H1 (cell line): ENCODE measurements around the gene ARHGEF5. TPM values are rescaled to one million over a fixed set of nuclear protein-coding genes. Genes with fewer than 3 reads are reported as not detected.
"Not testable (repeated sequence)": the region's sequence is repeated elsewhere in the genome, so short reads cannot be mapped to it uniquely, and the experiment has no call there.

Experiments used
- CTCF ChIA-PET: fragments of 300-600 bp; sonication (Branson Sonifier 250); formaldehyde crosslinking; loops from one replicate; lab custom pipeline; 2021; ENCODE audit not compliant: partially characterized antibody; lab: Charles Lee
- POLR2A ChIA-PET: fragments of 300-600 bp; sonication (Branson Sonifier 250); formaldehyde crosslinking; loops from one replicate; lab custom pipeline; 2021; ENCODE audit warnings: inconsistent platforms; ENCODE audit not compliant: partially characterized antibody; lab: Charles Lee
- DNase-seq, 2 experiments: peaks; one replicate each; pipeline versions ENCODE4 v3.0.0 to v3.0.0-alpha.2; 2010 to 2022; ENCODE audit warnings: low spot score in 2 of 2, low read depth in 1 of 2, mixed read lengths in 1 of 2
- FAIRE-seq: peaks from 2 replicates; lab custom pipeline; 2011; peaks lifted over from hg19 to GRCh38; lab: Jason Lieb, UNC
- H2AFZ ChIP-seq: 2 replicates; pipeline ENCODE4 v1.8.1; 2012; ENCODE audit warnings: low read length, inconsistent platforms
- H2AK5ac ChIP-seq: 2 replicates; pipeline ENCODE4 v1.6.1; 2013; ENCODE audit warnings: low read depth, low read length
- H2BK120ac ChIP-seq: replicated peaks from 2 replicates; pipeline ENCODE3; 2013; ENCODE audit warnings: low read depth, low read length, inconsistent platforms
- H2BK12ac ChIP-seq: 2 replicates; pipeline ENCODE4 v1.6.1; 2013; ENCODE audit warnings: low read depth, low read length
- H2BK15ac ChIP-seq: 2 replicates; pipeline ENCODE4 v1.6.1; 2013; ENCODE audit warnings: low read length
- H2BK20ac ChIP-seq: 2 replicates; pipeline ENCODE4 v1.6.1; 2013; ENCODE audit warnings: low read length
- H2BK5ac ChIP-seq: 2 replicates; pipeline ENCODE4 v1.6.1; 2013; ENCODE audit warnings: low read depth, low read length
- H3K14ac ChIP-seq: 2 replicates; pipeline ENCODE4 v1.6.1; 2013; ENCODE audit warnings: inconsistent platforms; ENCODE audit not compliant: insufficient read length
- H3K18ac ChIP-seq: 2 replicates; pipeline ENCODE4 v1.6.1; 2013; ENCODE audit warnings: low read length; ENCODE audit errors: extremely low read depth
- H3K23ac ChIP-seq: 2 replicates; pipeline ENCODE4 v1.6.1; 2013; ENCODE audit warnings: inconsistent platforms; ENCODE audit not compliant: insufficient read length
- H3K23me2 ChIP-seq: 2 replicates; pipeline ENCODE4 v1.6.1; 2013; ENCODE audit warnings: low read depth, low read length
- H3K27ac ChIP-seq: 2 replicates; pipeline ENCODE4 v1.6.1; 2011; ENCODE audit warnings: low read depth, low read length, inconsistent platforms
- H3K27me3 ChIP-seq, 4 experiments: replicated peaks in 1 of 4; 1 replicate in 1 of 4; 2 replicates in 3 of 4; pipeline versions ENCODE4 v1.6.1 to v1.8.1; 2011 to 2013; ENCODE audit warnings: low read length in 3 of 4, mild to moderate bottlenecking in 3 of 4, inconsistent platforms in 2 of 4, mixed read lengths in 2 of 4, moderate library complexity in 1 of 4; ENCODE audit not compliant: control insufficient read depth in 3 of 4, insufficient read depth in 3 of 4; ENCODE audit errors: extremely low read depth in 1 of 4
- H3K36me3 ChIP-seq, 4 experiments: 2 replicates each; pipeline versions ENCODE4 v1.6.1 to v1.8.1; 2011 to 2013; ENCODE audit warnings: mild to moderate bottlenecking in 4 of 4, low read length in 3 of 4, moderate library complexity in 2 of 4, control low read depth in 1 of 4, inconsistent platforms in 1 of 4; ENCODE audit not compliant: insufficient read depth in 4 of 4, control insufficient read depth in 2 of 4
- H3K4ac ChIP-seq: replicated peaks from 2 replicates; pipeline ENCODE3; 2013; ENCODE audit warnings: low read length, low read depth, mixed read lengths, inconsistent platforms; ENCODE audit not compliant: insufficient read length
- H3K4me1 ChIP-seq, 4 experiments: replicated peaks in 1 of 4; 1 replicate in 1 of 4; 2 replicates in 3 of 4; pipeline versions ENCODE4 v1.6.1 to v1.8.1; 2011 to 2013; ENCODE audit warnings: low read length in 3 of 4, inconsistent platforms in 2 of 4, mixed read lengths in 1 of 4; ENCODE audit not compliant: insufficient read depth in 4 of 4, control insufficient read depth in 3 of 4
- H3K4me2 ChIP-seq, 2 experiments: 2 replicates each; pipeline versions ENCODE4 v1.6.1 to v1.8.1; 2011 to 2013; ENCODE audit warnings: low read depth in 2 of 2, low read length in 2 of 2, control low read depth in 1 of 2, inconsistent platforms in 1 of 2, mild to moderate bottlenecking in 1 of 2; ENCODE audit not compliant: insufficient read depth in 1 of 2
- H3K4me3 ChIP-seq, 4 experiments: fragments of 200-600, 300-600 bp in 1 of 4; sonication (generic), shearing (Covaris generic), sonication (Bioruptor Twin) in 1 of 4; 2 replicates each; pipeline versions ENCODE4 v1.5.1 to v1.8.1; 2011 to 2016; ENCODE audit warnings: low read length in 4 of 4, low read depth in 3 of 4, control low read depth in 2 of 4, inconsistent platforms in 2 of 4, mild to moderate bottlenecking in 2 of 4, mixed read lengths in 1 of 4, moderate library complexity in 1 of 4; ENCODE audit not compliant: insufficient read depth in 2 of 4; ENCODE audit errors: extremely low read depth in 1 of 4
- H3K56ac ChIP-seq: replicated peaks from 2 replicates; pipeline ENCODE3; 2013; ENCODE audit warnings: low read depth, mild to moderate bottlenecking, mixed read lengths, low read length, inconsistent platforms; ENCODE audit not compliant: insufficient read length
- H3K79me1 ChIP-seq: 2 replicates; pipeline ENCODE4 v1.6.1; 2013; ENCODE audit warnings: low read depth, low read length, control low read depth
- H3K79me2 ChIP-seq, 2 experiments: 2 replicates each; pipeline versions ENCODE4 v1.6.1 to v1.8.1; 2012 to 2013; ENCODE audit warnings: low read length in 2 of 2, mild to moderate bottlenecking in 2 of 2, inconsistent platforms in 1 of 2; ENCODE audit not compliant: insufficient read depth in 2 of 2, control insufficient read depth in 1 of 2
- H3K9ac ChIP-seq, 4 experiments: replicated peaks in 1 of 4; 1 replicate in 1 of 4; 2 replicates in 3 of 4; pipeline versions ENCODE4 v1.6.1 to v1.8.1; 2011 to 2013; ENCODE audit warnings: low read depth in 3 of 4, low read length in 3 of 4, control low read depth in 2 of 4, mild to moderate bottlenecking in 2 of 4, moderate library complexity in 2 of 4, inconsistent platforms in 1 of 4; ENCODE audit errors: extremely low read depth in 1 of 4
- H3K9me3 ChIP-seq, 2 experiments: 2 replicates each; pipeline versions ENCODE4 v1.6.1 to v1.8.1; 2012 to 2013; ENCODE audit warnings: mild to moderate bottlenecking in 2 of 2, moderate library complexity in 2 of 2, control low read depth in 1 of 2, inconsistent platforms in 1 of 2, low read depth in 1 of 2, low read length in 1 of 2, mixed read lengths in 1 of 2; ENCODE audit not compliant: insufficient read depth in 2 of 2
- H4K20me1 ChIP-seq, 2 experiments: replicated peaks in 1 of 2; 2 replicates each; pipeline versions ENCODE3 to v1.8.1; 2011 to 2013; ENCODE audit warnings: inconsistent platforms in 2 of 2, low read length in 2 of 2, mild to moderate bottlenecking in 1 of 2; ENCODE audit not compliant: insufficient read depth in 2 of 2, control insufficient read depth in 1 of 2
- H4K5ac ChIP-seq: 2 replicates; pipeline ENCODE4 v1.6.1; 2013; ENCODE audit warnings: low read length, low read depth, mixed read lengths, inconsistent platforms; ENCODE audit not compliant: insufficient read length
- H4K8ac ChIP-seq: 2 replicates; pipeline ENCODE4 v1.8.0; 2013; ENCODE audit warnings: mild to moderate bottlenecking, moderate library complexity, low read length, inconsistent platforms; ENCODE audit not compliant: insufficient read depth; ENCODE audit errors: extremely low read depth
- H4K91ac ChIP-seq: replicated peaks from 2 replicates; pipeline ENCODE3; 2013; ENCODE audit warnings: low read length, mixed read lengths, inconsistent platforms; ENCODE audit not compliant: insufficient read length
- WGBS, 2 experiments: shearing (Covaris generic) in 1 of 2; methylation state at CpG; one replicate each; pipeline versions ENCODE4 v1.1.6 to v1.1.7; 2013 to 2015; ENCODE audit warnings: low lambda C conversion rate in 2 of 2, mixed read lengths in 2 of 2, inconsistent platforms in 1 of 2, low coverage in 1 of 2, missing lambda C conversion rate in 1 of 2; ENCODE audit not compliant: insufficient replicate concordance in 2 of 2, insufficient coverage in 1 of 2, insufficient read length in 1 of 2; ENCODE audit errors: extremely low coverage in 1 of 2, missing lambda C conversion rate in 1 of 2; 5-methylcytosine and 5-hydroxymethylcytosine counted together
- polyA plus RNA-seq, 7 experiments: library from polyadenylated mRNA; depleted of rRNA in 3 of 7; stranded (reverse) in 5 of 7; unstranded in 2 of 7; fragments of >200 nt in 5 of 7; fragments of 200-250 nt in 2 of 7; gene quantifications; 1 replicate in 5 of 7; 2 replicates in 1 of 7; 4 replicates in 1 of 7; pipeline versions ENCODE4 v1.2.1 to v1.2.3, GENCODE V29; 2011 to 2013; ENCODE audit warnings: missing spikeins in 2 of 7, mixed read lengths in 2 of 7
- total RNA-seq: library from RNA; stranded (reverse); fragmentation: NEBNext Ultra II Directional; extraction: Animal tissue kit (Norgen Biotek cat#: 25700); gene quantifications from 2 replicates; pipeline ENCODE4 v1.2.1, GENCODE V29; 2021

The ARHGEF5 gene
- total and polyA plus RNA-seq, 2 of the 8 experiments (the other 6 are each of a cell fraction or from before 2014, with no cell fraction given): 12.8 to 34.6 TPM

GRCh38 chr7:144365523-144365922, 10.3 kb downstream of the ARHGEF5 start:
- H3K36me3 ChIP-seq, H3K23ac ChIP-seq, H3K9me3 ChIP-seq, H3K27me3 ChIP-seq, H3K27ac ChIP-seq, H3K56ac ChIP-seq, H3K4me2 ChIP-seq, H3K14ac ChIP-seq, POLR2A ChIA-PET, H2AK5ac ChIP-seq, FAIRE-seq, H2BK12ac ChIP-seq, H3K79me2 ChIP-seq, H2BK120ac ChIP-seq, H3K4me3 ChIP-seq, H3K4me1 ChIP-seq, DNase-seq, H2BK20ac ChIP-seq, H2BK5ac ChIP-seq, H3K23me2 ChIP-seq, H3K4ac ChIP-seq, H3K79me1 ChIP-seq, H3K18ac ChIP-seq, H4K8ac ChIP-seq, CTCF ChIA-PET, H4K91ac ChIP-seq, H3K9ac ChIP-seq, H4K5ac ChIP-seq, H4K20me1 ChIP-seq, H2AFZ ChIP-seq, H2BK15ac ChIP-seq: not testable (repeated sequence)
- no CpG with 5 or more reads among the region's 6 CpGs for WGBS, 2 experiments

GRCh38 chr7:144367250-144367649, 12.0 kb downstream of the ARHGEF5 start:
- H3K18ac ChIP-seq, H3K23ac ChIP-seq, H2BK20ac ChIP-seq, H4K5ac ChIP-seq, H3K4ac ChIP-seq, H3K79me1 ChIP-seq, H3K36me3 ChIP-seq, H3K23me2 ChIP-seq, DNase-seq, POLR2A ChIA-PET, H2BK15ac ChIP-seq, H4K91ac ChIP-seq, H3K4me3 ChIP-seq, H2BK5ac ChIP-seq, H3K56ac ChIP-seq, H3K27ac ChIP-seq, H3K4me1 ChIP-seq, H3K9me3 ChIP-seq, H4K20me1 ChIP-seq, H2BK120ac ChIP-seq, H3K27me3 ChIP-seq, H3K79me2 ChIP-seq, CTCF ChIA-PET, H4K8ac ChIP-seq, FAIRE-seq, H2AFZ ChIP-seq, H3K14ac ChIP-seq, H2BK12ac ChIP-seq, H2AK5ac ChIP-seq, H3K4me2 ChIP-seq, H3K9ac ChIP-seq: not testable (repeated sequence)
- WGBS, 2 experiments: no CpG with 5 or more reads among the region's 9 CpGs
